Stimulated activated CD4-positive, alpha-beta T cell treated with anti-CD3 and anti-CD28 coated beads, Interleukin-4, amount 100 ng/mL, for 1 hour (primary cell): Measurements from ENCODE around the gene VWF.

Experiments used
- DNase-seq: peaks from one replicate; pipeline ENCODE4 v3.0.0-alpha.2; 2020

VWF gene

DNA sequence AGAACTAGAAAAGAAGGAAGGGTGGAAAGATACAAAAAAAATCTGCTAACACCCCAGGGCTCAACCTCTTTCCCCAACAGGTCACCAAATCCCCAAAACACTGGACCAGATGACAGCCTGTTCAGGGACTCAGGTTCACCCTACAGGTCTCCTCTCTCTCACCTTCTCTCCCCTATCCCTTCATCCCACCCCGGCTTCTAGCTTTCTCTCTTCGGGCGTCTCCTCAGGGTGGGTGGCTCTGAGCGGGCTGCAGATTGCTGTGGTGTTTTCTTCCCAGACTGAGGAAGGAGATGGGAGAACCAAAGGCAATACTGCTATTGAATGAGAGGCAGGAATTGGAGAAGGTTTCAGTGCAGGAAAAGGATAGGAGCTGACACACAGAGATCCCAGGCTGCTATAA is 218.7 kb downstream of the VWF start:
- no peak for DNase-seq

- DNase-seq = no peak
Measured at GRCh38 chr12:5904969-5905368, 219.5 kb downstream of the VWF start.

DNA sequence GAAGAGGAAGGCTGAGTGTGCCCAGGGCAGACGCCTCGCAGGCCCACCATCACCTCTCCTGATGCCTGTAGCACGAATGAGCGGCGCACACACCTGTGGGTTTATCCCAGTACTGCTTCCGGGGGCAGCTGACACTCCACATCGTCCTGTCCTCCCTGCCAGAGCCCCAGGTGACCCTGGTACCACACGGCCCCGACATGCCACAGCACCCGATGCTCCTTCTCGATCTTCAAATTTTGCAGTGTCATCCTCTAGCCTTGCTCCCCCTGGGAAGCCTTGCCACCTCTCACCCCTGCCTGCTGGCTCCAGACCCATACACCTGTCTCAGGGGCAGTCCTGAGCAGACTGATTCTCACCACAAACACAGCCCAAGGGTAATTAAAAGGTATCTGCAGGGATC is 220.0 kb downstream of the VWF start:
- DNase-seq = no peak

DNA sequence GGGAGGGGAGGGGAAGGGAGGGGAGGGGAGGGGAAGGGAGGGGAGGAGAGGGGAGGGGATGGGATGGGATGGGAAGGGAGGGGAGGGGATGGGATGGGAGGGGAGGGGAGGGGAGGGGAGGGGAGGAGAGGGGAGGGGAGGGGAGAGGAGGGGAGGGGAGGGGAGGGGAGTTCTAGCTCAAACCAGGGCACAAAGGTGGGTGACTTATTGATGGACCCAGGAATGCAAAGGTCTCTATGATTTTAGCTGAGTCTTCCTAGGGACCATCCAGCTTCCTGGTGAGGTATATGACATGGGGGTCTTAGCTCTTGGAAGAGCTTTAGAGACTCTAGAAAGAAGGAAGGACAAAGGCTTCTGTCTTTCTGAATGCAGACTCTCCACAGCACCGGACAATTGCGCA is 221.7 kb downstream of the VWF start:
- no peak for DNase-seq

GRCh38 chr12:5901416-5901815 is 223.1 kb downstream of the VWF start:
- no peak for DNase-seq

GRCh38 chr12:5900533-5901205 is 223.8 kb downstream of the VWF start:
- DNase-seq = no peak

- no peak for DNase-seq
Measured at GRCh38 chr12:5900076-5900475, 224.4 kb downstream of the VWF start.

GRCh38 chr12:5899675-5900074 is 224.8 kb downstream of the VWF start:
- no peak for DNase-seq

DNA sequence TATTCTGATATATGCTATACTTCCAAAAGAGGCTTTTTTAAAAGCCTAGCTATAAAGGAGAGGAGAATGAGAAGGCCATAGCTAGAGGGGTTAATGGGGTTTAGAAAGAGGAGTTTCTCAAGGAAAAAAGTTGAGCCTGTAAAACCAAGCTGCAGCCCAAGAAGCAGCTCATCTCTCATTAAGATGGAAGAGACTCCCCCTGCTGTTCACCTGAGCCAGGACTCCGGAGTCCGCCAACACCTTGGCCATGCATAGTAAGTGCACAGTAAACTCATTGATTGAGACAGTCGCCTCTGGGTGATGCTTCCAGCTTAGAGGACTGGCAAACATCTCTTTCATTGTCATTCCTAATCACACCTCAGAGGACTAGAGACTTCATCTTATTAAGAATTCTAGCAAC is 225.6 kb downstream of the VWF start:
- no peak for DNase-seq
